PC-3 (cell line): ENCODE results near the gene VAV3.

ENCODE experiments used
- CTCF ChIP-seq: fragments of 300-600 bp; sonication (generic); conservative IDR thresholded peaks from 2 replicates; pipeline ENCODE4 v1.5.1; 2017; ENCODE audit warnings: antibody characterized with exemption, low read depth, mild to moderate bottlenecking, low read length
- EZH2 ChIP-seq: fragments of 300-600 bp; sonication (generic); IDR thresholded peaks from one replicate; pipeline ENCODE4 v1.6.1; 2017; ENCODE audit warnings: antibody characterized with exemption, mild to moderate bottlenecking, low read length; ENCODE audit not compliant: unreplicated experiment

- TF ChIP-seq CTCF (no peak), EZH2 (no peak)
Observed at GRCh38 chr1:107766533-107766932, 198.4 kb downstream of the VAV3 start.
